Epithelial cell of proximal tubule (primary cell): Measurements from ENCODE around the gene CEP72. TPM values are rescaled to one million over a fixed set of nuclear protein-coding genes. Genes with fewer than 3 reads are reported as not detected.

ENCODE experiments used
- DNase-seq: peaks from one replicate; pipeline ENCODE4 v3.0.0-alpha.2; 2011; ENCODE audit warnings: low read depth
- H3K4me3 ChIP-seq: 2 replicates; pipeline ENCODE4 v1.5.1; 2011; ENCODE audit warnings: low read depth, mild to moderate bottlenecking, low read length
- CTCF ChIP-seq: conservative IDR thresholded peaks from 2 replicates; pipeline ENCODE4 v1.5.1; 2012; ENCODE audit warnings: low read depth, mild to moderate bottlenecking, low read length
- total RNA-seq: library from RNA; depleted of rRNA; stranded (reverse); fragments of >200 nt; gene quantifications from 2 replicates; pipeline ENCODE4 v1.2.3, GENCODE V29; 2015

CEP72 gene
- total RNA-seq, 1 donor from 2014 or later = 7.6 TPM

- TF ChIP-seq CTCF = no peak
- H3K4me3 ChIP-seq = no peak overlapping the region
- no peak for DNase-seq
These were observed 42.7 kb upstream of the CEP72 start for GRCh38 chr5:569358-569867.

- H3K4me3 ChIP-seq = no peak overlapping the region
- DNase-seq = no peak
- TF ChIP-seq CTCF = no peak
These were observed 42.2 kb upstream of the CEP72 start for GRCh38 chr5:569868-570361.

GRCh38 chr5:570446-570845 is 41.7 kb upstream of the CEP72 start:
- DNase-seq = no peak
- no peak for TF ChIP-seq CTCF
- no peak overlapping the region for H3K4me3 ChIP-seq

GRCh38 chr5:570886-571285 is 41.3 kb upstream of the CEP72 start:
- TF ChIP-seq CTCF = no peak
- DNase-seq = no peak
- no peak overlapping the region for H3K4me3 ChIP-seq

- TF ChIP-seq CTCF = no peak
- no peak for DNase-seq
- no peak overlapping the region for H3K4me3 ChIP-seq
These were observed 40.3 kb upstream of the CEP72 start for GRCh38 chr5:571791-572190.

- TF ChIP-seq CTCF = no peak
- DNase-seq = no peak
- H3K4me3 ChIP-seq = no peak overlapping the region
These were observed 39.6 kb upstream of the CEP72 start for GRCh38 chr5:572398-573019.

GRCh38 chr5:573206-573605 is 38.9 kb upstream of the CEP72 start:
- H3K4me3 ChIP-seq = no peak overlapping the region
- DNase-seq = no peak

More at GRCh38 chr5:573206-573605, 38.9 kb upstream of the CEP72 start:
- TF ChIP-seq CTCF = no peak
